H7 (cell line): Measurements from ENCODE around the gene RSAD1. TPM values are rescaled to one million over a fixed set of nuclear protein-coding genes. Genes with fewer than 3 reads are reported as not detected.
"Not testable (repeated sequence)": the region's sequence is repeated elsewhere in the genome, so short reads cannot be mapped to it uniquely, and the experiment has no call there.

ENCODE experiments used
- DNase-seq: peaks from one replicate; pipeline ENCODE4 v3.0.0; 2012
- H3K27me3 ChIP-seq: 2 replicates; pipeline ENCODE4 v1.6.0; 2011; ENCODE audit warnings: mild to moderate bottlenecking, low read length; ENCODE audit not compliant: control insufficient read depth, insufficient read depth
- H3K36me3 ChIP-seq: replicated peaks from 2 replicates; pipeline ENCODE4 v1.5.1; 2011; ENCODE audit warnings: low read length; ENCODE audit not compliant: control insufficient read depth, insufficient read depth
- H3K4me3 ChIP-seq: 2 replicates; pipeline ENCODE4 v1.5.1; 2011; ENCODE audit warnings: low read depth, mild to moderate bottlenecking, control low read depth, low read length, moderate library complexity; ENCODE audit not compliant: insufficient read depth
- total RNA-seq: library from RNA; depleted of rRNA; stranded (reverse); fragments of >200 nt; shearing (Covaris generic); gene quantifications from 2 replicates; pipeline ENCODE4 v1.2.3, GENCODE V29; 2014

The RSAD1 gene
- total RNA-seq, 1 experiment from 2014 or later = 28.4 TPM

- Histone ChIP-seq H3K27me3 (peaks cover 14% of the 10 kb centered on the region; the same call in 1 of the 2 replicates), H3K4me3 (no peak overlapping the region), H3K36me3 (no peaks in the 10 kb centered on the region)
- peak; percentile 29 for DNase-seq
Observed at GRCh38 chr17:50464736-50465135, 13.9 kb upstream of the RSAD1 start.

- Histone ChIP-seq H3K27me3 (peaks cover 15% of the 10 kb centered on the region; the same call in 1 of the 2 replicates), H3K4me3 (no peak overlapping the region), H3K36me3 (no peaks in the 10 kb centered on the region)
- DNase-seq = no peak
Observed at GRCh38 chr17:50465171-50465570, 13.5 kb upstream of the RSAD1 start.

- peak; percentile 22 for DNase-seq
- no peak overlapping the region for H3K4me3 ChIP-seq
- peaks cover 15% of the 10 kb centered on the region; the same call in 1 of the 2 replicates for H3K27me3 ChIP-seq
- H3K36me3 ChIP-seq = no peaks in the 10 kb centered on the region
Observed at GRCh38 chr17:50465635-50466034, 13.0 kb upstream of the RSAD1 start.

- Histone ChIP-seq H3K4me3 (no peak overlapping the region), H3K27me3 (peaks cover 15% of the 10 kb centered on the region; the same call in 1 of the 2 replicates), H3K36me3 (no peaks in the 10 kb centered on the region)
- peak; percentile 39 for DNase-seq
Observed at GRCh38 chr17:50466371-50467113, 12.1 kb upstream of the RSAD1 start.

- Histone ChIP-seq H3K4me3 (no peak overlapping the region), H3K27me3 (peaks cover 15% of the 10 kb centered on the region; the same call in 1 of the 2 replicates), H3K36me3 (no peaks in the 10 kb centered on the region)
- peak; percentile 63 for DNase-seq
Observed at GRCh38 chr17:50467114-50467854, 11.4 kb upstream of the RSAD1 start.

GRCh38 chr17:50467855-50468303, 10.8 kb upstream of the RSAD1 start:
- Histone ChIP-seq H3K36me3 (no peaks in the 10 kb centered on the region), H3K27me3 (peaks cover 15% of the 10 kb centered on the region; the same call in 1 of the 2 replicates), H3K4me3 (no peak overlapping the region)
- no peak for DNase-seq

GRCh38 chr17:50468304-50469207, 10.1 kb upstream of the RSAD1 start, which contains the start of gene CHAD:
Gene CHAD, minus strand, starts transcription at chr17:50468880. Its CDS starts 67 bp downstream, at chr17:50468813.
- peak within 1 kb of the TSS; percentile 23; the same call in 1 of the 2 replicates for H3K4me3 ChIP-seq
- H3K36me3 ChIP-seq = no peaks in the 10 kb centered on the region
- DNase-seq = peak; percentile 90
- H3K27me3 ChIP-seq = peaks cover 15% of the 10 kb centered on the region; the same call in 1 of the 2 replicates

GRCh38 chr17:50469208-50469605, 9.5 kb upstream of the RSAD1 start:
- Histone ChIP-seq H3K4me3 (peak overlapping the region; percentile 23; the same call in 1 of the 2 replicates), H3K36me3 (no peaks in the 10 kb centered on the region), H3K27me3 (peaks cover 15% of the 10 kb centered on the region; the same call in 1 of the 2 replicates)
- peak; percentile 81 for DNase-seq

- peak; percentile 83 for DNase-seq
Observed at GRCh38 chr17:50469671-50470305, 8.9 kb upstream of the RSAD1 start.

GRCh38 chr17:50470426-50470825, 8.2 kb upstream of the RSAD1 start:
- peak; percentile 68 for DNase-seq
- Histone ChIP-seq H3K4me3 (no peak overlapping the region), H3K27me3 (peaks cover 15% of the 10 kb centered on the region; the same call in 1 of the 2 replicates), H3K36me3 (no peaks in the 10 kb centered on the region)

More at GRCh38 chr17:50469671-50470305, 8.9 kb upstream of the RSAD1 start:
- H3K36me3 ChIP-seq = no peaks in the 10 kb centered on the region
- H3K4me3 ChIP-seq = no peak overlapping the region
- H3K27me3 ChIP-seq = peaks cover 15% of the 10 kb centered on the region; the same call in 1 of the 2 replicates

- peak; percentile 42 for DNase-seq
- Histone ChIP-seq H3K4me3 (no peak overlapping the region), H3K36me3 (no peaks in the 10 kb centered on the region), H3K27me3 (peaks cover 16% of the 10 kb centered on the region)
Observed at GRCh38 chr17:50471009-50471905, 7.4 kb upstream of the RSAD1 start.

GRCh38 chr17:50472286-50472685, 6.4 kb upstream of the RSAD1 start:
- no peak for DNase-seq
- no peaks in the 10 kb centered on the region for H3K36me3 ChIP-seq
- peaks cover 21% of the 10 kb centered on the region for H3K27me3 ChIP-seq
- no peak overlapping the region for H3K4me3 ChIP-seq

GRCh38 chr17:50472761-50473161, 5.9 kb upstream of the RSAD1 start:
- peak; percentile 54 for DNase-seq

More at GRCh38 chr17:50472761-50473161, 5.9 kb upstream of the RSAD1 start:
- H3K27me3 ChIP-seq = peaks cover 21% of the 10 kb centered on the region
- not testable (repeated sequence) for H3K4me3 ChIP-seq, H3K36me3 ChIP-seq
